HG03175 (cell line): ENCODE results near the gene STAU1.
"Not testable (repeated sequence)": the region's sequence is repeated elsewhere in the genome, so short reads cannot be mapped to it uniquely, and the experiment has no call there.

Experiments
- ATAC-seq: cut with Tn5 transposase; IDR thresholded peaks from one replicate; pipeline ENCODE4 v1.9.1; 2021; ENCODE audit warnings: mild to moderate bottlenecking, moderate library complexity; ENCODE audit not compliant: unreplicated experiment

Gene STAU1

DNA sequence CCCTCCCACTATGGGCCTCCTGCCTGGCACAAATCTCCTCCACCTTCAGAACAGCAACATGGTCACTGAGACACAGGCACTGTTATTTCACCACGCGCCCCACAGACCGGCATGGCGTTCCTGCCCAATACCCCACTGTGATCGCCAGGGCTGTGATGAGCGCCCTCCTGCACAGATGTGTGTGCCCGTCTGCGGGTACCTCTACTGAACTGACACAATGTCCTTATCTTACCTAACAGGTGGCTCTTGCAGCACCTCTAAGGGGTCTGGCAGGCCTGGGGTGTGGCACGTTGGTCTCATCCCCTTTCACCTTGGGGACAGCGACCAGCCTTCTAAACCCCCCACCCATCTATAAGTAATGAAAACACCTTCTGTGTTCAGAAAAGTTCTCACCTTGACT, 64.2 kb downstream of the STAU1 start:
- ATAC-seq, result no peak

DNA sequence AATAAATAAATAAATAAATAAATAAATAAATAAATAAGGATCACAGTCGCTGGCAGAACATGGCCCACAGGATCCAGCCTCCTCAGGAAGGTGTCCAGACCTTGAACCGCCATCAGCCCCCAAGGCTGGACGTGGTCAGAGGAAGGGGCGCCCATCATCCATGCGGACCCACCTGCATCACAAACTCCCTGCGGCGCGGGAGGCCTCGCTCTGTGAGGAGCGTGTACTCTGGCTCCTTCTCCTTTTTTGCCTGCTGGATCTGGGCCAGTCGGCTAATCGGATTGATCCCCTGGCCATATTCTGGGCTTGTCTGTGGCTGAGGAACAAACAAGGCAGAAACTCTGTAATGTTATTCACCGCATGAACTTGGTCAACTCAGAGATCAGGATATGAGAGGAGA, 65.2 kb downstream of the STAU1 start:
- ATAC-seq, result no peak

DNA sequence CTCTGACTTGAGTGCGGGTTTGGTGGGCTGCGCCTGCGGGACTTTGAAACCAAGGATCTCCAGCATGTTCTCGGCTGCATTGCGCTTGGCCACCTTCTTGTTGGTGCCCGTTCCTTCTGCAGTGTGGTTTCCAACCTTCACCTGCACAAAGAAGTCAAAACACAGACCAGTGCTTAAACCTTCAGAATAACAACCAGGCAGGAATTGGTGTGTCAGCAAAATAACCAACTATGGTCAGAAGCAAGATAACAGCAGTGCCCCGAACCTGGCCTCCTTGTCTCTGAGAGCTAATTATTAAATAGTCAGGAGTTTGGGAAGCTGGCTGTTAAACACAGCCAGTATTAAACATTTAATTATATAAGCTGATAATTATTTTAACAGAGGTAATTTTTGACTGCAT, 68.1 kb downstream of the STAU1 start:
- no peak for ATAC-seq

DNA sequence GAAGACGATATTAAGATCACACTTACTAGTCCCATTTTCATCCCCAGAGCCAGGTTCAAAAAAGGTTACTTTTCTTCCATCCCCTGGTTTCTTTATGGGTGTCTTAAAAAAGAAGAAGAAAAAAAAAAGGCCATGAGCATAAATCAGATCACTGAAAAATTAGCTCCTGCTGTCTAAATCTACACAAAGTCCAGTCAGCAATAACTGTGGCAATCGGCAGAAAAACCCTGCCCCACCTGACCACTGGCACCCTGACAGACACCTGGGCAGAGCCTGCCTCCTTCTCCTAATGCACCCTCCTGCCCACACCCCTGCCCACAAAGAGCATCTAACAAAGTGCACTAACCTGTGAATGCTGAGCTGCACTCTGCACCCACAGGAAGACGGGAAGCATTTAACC, 69.8 kb downstream of the STAU1 start:
- no peak for ATAC-seq

DNA sequence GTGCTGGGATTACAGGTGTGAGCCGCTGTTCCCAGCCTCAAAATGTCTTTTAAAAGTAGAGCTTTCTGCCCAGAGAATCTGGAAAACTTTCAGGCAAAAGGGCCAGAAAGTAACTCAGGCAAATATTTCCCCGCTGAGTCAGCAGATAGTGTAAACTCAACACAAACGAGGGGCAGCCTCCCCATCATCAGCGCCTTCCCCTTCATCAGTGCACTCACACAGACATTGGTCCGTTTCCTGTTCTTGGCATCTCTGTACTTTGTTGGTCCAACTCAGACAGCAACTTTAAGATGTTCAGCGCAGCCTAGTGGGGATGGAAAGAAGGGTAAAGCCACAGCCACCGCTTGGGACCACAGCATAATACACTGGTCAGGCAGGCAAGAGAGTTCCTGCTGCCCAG, 72.6 kb downstream of the STAU1 start:
- no peak for ATAC-seq

DNA sequence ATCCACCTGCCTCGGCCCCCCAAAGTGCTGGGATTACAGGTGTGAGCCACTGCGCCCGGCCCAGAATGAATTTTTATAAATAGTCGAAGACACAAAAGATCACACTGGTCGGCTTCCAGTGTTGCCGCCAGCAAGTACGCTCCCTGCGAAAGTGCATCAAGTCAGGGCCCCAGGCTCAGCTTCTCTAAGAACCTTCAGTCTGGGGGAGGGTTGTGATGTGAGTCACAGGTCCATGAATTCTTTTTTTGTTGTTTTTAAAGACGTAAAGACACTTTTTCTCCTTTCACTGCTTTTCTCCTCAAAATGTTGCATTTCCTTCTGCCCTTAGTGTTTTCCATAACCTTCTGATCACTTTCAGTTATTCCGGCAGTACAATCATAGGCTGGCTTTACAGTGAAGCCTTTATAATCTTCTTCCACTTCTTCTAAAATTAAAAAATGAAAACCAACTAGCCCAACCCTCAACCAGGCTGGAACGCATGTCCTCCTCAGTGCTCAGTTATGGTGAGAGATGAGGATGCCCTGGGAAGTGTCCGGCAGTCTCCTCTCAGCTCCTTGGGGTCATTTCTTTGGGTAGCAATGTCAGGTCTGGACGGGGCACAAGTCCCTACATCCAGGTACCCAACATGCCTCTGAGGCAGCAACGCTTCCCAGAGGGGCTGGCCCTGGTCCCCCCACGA, 75.4 kb downstream of the STAU1 start:
- ATAC-seq, result no peak

DNA sequence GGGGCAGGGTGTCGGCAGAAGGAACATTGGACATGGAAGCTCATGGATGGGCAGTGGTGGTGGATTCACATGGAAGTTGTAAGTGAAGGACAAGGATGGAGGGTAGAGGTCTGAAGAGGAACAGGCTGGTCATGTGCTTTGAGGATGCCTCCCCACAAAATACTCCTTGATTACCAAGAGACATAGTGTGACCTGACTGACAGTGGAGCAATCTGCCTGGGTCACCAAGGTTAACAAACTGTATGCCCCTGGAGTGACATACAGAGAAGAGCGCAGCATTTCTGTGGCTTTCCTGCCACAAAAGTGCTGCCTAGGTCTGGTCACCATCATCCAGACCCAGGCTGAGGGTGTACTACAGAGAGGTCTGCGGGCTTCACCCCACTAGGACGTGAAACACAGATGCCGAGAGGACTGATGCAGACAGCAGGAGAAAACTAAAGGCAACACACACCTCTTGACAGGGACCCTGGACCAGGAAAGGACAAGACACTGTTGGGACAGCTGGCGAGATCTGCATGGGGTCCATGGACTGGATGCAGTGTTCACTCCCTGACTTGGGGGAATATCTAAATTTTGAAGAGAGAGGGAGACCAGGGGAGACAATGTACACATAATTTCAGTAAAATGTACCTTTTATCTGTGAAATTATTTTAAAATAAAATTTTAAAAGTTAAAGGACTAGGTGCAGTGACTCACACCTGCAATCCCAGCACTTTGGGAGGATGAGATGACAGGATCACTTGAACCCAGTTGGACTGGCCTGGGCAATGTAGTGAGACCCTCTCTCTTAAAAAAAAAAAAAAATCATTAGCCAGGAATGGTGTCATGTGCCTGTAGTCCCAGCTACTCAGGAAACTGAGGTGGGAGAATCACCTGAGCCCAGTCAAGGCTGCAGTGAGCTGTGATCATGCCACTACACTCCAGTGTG, 77.1 kb downstream of the STAU1 start:
- no peak for ATAC-seq

DNA sequence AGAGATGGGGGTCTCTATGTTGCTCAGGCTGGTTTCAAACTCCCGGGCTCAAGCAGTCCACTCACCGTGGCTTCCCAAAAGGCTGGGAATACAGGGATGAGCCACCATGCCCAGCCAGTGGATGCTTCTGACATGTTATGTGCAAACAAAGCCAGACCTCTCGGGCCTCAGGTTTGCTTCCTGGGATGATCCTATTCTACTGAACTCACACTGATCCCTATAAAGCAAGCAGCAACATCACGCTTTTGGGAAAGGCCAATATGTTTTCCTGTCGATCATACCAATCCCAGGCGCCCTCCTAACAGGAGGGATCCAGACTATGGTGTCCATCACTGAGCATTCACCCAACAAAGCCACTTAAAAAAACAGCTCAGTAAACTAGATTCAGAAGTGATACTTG, 81.8 kb downstream of the STAU1 start:
- no peak for ATAC-seq

DNA sequence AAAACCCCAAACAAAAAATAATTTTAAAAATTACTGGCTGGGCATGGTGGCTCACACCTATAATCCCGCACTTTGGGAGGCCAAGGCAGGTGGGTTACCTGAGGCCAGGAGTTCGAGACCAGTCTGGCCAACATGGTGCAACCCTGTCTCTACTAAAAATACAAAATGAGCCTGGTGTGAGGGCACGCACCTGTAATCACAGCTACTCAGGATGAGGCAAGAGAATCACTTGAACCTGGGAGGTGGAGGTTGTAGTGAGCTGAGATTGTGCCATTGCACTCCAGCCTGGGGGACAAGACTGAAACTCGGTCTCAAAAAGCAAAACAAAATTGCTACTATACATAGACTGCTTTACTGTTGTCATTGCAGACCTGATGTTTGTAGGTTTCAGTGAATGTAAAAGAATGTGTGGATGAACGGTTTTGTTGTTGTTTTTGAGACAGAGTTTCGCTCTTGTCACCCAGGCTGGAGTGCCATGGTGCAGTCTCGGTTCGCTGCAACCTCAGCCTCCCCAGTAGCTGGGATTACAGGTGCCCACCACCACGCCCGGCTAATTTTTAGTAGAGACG, 83.1 kb downstream of the STAU1 start:
- not testable (repeated sequence) for ATAC-seq

DNA sequence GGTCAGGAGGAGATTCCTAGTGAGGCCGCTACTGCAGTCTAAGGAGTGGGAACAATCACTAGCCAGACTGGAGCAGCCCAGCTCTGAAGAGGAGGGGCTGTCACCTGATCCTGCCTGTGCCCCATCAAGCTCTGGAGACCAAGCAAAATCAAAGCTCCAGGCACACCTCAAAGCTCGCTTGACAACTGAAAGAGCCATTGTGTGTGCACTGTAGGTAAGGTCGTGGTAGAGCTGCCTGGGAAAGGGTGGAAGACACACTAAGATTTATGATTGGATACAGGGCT, 83.8 kb downstream of the STAU1 start:
- ATAC-seq, result no peak

DNA sequence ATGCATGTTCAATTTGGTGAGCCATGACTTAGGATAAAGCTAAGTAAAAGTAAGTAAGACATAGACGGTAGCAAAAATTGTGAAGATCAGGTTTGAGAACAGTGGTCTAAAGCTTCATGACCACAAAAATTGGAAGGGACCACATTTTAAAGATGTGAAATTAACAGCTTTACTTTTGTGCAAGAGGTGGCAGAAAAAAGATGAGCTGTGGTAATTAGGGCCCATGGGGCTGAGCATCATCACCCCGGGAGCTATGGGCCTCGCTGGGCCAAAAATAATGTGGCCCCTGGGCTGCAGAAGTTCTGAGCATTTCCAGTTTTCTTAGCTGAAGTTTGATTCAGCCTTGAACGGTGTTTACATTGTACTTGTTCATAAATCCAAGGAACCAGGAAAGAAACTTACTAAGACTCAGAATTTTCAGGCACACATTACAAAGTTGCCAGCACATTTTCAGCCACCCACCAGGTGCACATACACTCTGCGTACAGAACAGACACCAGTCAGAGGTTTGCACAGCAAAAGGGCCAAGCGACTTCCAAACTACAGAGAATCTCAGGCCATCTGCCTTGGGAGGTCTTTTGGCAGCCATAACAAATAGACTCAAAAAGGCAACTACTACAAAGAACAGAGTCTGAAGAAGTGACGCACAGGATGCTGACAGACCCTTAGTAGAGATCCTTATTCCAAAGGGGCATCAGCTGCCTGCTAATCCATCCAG, 84.3 kb downstream of the STAU1 start:
- ATAC-seq, result no peak

DNA sequence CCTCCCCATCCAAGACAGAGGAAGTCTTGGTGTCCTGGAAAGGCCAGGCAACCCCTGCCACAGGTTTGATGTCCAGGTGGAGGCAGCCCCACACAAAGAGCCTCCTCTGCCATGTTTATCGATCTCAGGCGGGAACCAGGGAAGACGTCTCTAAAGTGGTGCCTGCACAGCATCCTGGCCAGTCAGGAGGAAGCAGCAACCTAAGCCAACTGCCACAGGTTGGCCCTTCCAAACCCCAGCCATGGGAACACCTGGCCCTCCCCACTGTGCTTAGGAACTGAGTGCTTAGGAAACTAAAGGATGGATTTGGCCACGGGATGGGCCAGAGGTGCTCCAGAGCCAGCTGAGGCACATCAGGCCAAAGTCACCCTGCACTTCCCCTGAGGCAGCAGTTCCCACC, 85.1 kb downstream of the STAU1 start:
- ATAC-seq, result no peak

DNA sequence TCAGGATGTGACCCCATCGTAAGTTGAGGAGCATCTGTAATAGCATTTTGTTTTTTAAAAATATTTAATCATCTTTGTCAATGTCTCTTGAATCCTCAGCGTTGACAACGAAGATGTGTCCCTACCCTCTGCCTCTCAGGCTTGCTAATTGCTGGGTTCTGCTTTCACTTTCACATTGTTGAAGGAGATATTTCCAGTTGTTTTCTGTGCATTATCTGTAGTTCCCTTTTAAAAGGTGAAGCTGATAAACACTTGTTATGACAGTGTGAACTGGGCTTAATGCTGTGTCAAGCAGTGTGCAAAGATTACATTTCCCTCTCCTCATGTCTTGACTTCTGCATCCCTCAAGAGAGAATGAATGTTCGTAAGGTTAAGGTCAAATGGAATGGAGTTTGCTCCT, 87.2 kb downstream of the STAU1 start:
- ATAC-seq, result no peak

DNA sequence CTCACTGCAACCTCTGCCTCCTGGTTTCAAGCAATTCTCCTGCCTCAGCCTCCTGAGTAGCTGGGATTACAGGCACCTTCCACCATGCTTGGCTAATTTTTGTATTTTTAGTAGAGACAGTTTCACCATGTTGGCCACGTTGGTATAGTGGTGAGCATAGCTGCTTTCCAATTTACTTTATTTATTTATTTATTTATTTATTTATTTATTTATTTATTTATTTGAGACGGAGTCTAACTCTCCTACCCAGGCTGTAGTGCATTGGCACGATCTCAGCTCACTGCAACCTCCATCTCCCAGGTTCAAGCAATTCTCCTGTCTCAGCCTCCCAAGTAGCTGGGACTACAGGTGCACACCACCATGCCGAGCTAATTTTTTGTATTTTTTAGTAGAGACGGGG, 87.8 kb downstream of the STAU1 start:
- not testable (repeated sequence) for ATAC-seq

DNA sequence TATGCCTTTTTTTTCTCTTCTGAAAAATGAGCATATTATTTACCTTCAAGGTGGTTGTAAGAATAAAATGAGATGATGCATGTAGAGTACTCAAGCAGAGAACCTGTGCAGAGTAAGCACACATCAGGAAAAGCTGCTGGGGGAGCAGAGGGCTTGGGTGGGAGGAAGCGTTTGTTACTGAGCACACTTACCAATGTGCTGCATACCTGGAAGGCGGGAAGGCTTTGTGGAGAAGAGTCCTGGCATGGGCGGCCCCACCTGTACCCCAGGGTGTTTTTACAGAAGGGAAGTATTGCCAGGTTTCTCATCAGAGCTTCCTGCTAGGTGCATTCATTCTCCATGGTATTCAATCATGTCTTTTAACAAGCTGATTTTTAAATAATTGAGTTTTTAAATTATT, 89.1 kb downstream of the STAU1 start:
- ATAC-seq, result no peak

DNA sequence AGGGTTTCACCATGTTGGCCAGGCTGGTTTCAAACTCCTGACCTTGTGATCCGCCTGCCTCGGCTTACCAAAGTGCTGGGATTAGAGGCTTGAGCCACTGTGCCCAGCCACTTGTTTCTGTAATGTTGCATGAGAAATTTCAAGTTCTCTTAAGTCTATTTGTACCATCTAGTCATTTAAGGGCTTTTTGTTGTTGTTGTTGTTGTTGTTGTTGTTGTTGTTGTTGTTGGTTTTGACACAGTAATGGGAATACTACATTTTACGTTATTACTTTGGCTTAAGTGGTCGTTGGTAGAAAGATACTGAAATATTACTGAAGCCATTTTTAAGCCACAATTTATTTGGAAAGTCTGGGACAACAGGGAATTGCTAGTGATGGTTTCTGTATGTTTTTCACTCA, 90.0 kb downstream of the STAU1 start:
- no peak for ATAC-seq

DNA sequence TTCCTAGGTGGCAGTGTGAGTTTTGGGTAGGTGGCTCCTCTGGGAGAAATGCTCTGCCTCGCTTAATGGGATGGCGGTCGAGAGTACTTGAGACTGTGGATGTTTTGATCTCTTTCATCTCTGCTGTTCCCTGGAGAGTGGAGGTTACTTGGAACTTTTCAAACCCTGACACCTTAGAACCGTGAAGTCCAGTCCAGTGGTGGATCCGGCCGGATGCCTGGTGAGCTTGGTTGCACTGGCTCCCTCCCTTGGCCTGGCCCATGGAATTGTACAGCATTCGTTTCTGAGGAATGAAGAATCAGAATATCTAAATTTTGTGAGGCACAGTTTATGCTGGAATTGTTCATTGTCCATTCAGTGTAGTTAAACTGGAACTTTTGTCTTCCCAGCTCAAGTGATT, 91.0 kb downstream of the STAU1 start:
- ATAC-seq, result no peak

DNA sequence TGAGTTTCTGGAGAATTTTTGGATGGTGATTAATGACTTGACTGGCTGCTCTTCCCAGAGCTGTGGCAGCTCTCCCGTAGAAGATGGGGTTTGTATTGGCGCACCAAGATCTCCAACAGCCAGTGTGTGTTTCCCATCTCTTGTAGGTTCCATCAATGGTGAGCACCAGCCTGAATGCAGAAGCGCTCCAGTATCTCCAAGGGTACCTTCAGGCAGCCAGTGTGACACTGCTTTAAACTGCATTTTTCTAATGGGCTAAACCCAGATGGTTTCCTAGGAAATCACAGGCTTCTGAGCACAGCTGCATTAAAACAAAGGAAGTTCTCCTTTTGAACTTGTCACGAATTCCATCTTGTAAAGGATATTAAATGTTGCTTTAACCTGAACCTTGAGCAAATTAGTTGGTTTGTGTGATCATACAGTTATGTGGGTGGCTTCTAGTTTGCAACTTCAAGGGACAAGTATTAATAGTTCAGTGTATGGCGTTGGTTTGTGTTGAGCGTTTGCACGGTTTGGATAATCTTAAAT, 91.9 kb downstream of the STAU1 start:
- no peak for ATAC-seq

DNA sequence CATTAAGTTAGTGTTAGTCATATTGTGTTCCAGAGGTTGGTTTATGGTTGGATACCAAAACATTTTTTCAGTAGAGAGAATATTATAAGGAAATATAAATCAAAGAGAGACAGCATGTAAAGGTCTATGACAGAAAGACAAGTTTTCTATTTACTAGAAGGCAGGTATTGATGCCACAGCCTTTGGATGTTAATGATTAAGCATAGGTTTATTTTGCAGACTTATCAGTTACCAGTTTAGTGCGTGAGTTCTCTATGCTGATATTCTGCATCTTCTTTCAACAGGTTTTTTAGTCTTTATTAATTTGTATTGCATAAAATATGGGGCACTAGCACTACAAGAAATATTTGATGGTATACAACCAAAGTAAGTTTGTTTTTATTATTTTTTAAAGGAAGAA, 96.4 kb downstream of the STAU1 start:
- no peak for ATAC-seq

DNA sequence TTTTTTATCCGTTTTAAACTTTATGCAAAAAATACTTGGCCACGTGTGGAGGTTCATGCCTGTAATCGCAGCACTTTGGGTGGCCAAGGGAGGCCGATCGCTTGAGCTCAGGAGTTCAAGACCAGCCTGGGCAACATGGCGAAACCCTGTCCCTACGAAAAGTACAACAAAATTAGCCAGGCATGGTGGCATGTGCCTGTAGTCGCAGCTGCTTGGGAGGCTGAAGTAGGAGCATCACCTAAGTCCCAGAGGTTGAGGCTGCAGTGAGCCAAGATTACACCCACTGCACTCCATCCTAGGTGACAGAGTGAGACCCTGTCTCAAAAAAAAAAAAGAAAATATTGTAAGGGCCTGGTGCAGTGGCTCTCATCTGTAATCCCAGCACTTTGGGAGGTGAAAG, 97.0 kb downstream of the STAU1 start:
- ATAC-seq, result no peak

DNA sequence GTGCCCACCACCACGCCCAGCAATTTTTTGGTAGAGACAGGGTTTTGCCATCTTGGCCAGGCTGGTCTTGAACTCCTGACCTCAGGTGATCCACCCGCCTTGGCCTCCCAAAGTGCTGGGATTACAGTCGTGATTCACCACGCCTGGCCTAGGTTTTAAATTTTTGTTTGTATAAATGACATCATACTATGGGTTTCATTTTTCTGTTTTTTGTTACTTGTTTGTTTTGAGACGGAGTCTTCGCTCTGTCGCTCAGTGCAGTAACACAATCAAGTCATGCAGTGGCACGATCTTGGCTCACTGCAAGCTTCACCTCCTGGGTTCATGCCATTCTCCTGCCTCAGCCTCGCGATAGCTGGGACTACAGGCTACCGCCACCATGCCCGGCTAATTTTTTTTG, 105.8 kb downstream of the STAU1 start:
- not testable (repeated sequence) for ATAC-seq
